Right lung (tissue), 5 donors: ENCODE measurements around the gene GRK3. TPM values are rescaled to one million over a fixed set of nuclear protein-coding genes. Genes with fewer than 3 reads are reported as not detected.
"Not testable (repeated sequence)": the region's sequence is repeated elsewhere in the genome, so short reads cannot be mapped to it uniquely, and the experiment has no call there.

Experiments
- DNase-seq, 2 donors: peaks; one replicate each; pipeline ENCODE4 v3.0.0-alpha.2; 2013
- polyA plus RNA-seq, 5 donors: library from polyadenylated mRNA; unstranded; fragments of 120-200 nt; gene quantifications; one replicate each; pipeline versions ENCODE4 v1.2.1 to v1.2.3, GENCODE V29; 2013; ENCODE audit warnings: inconsistent platforms in 1 of 5, low replicate concordance in 1 of 5; ENCODE audit not compliant: insufficient read length in 5 of 5, insufficient read depth in 1 of 5

The GRK3 gene
- polyA plus RNA-seq, 5 donors: 14.2 to 25.3 (median 20.4) TPM

GRCh38 chr22:25571969-25572707 is 7.7 kb downstream of the GRK3 start:
- not testable (repeated sequence) for DNase-seq

GRCh38 chr22:25572708-25573171 is 8.3 kb downstream of the GRK3 start:
- DNase-seq: no peak

- DNase-seq: no peak
These were observed 9.4 kb downstream of the GRK3 start for GRCh38 chr22:25573841-25574240.

GRCh38 chr22:25574736-25575135 is 10.3 kb downstream of the GRK3 start:
- no peak for DNase-seq

GRCh38 chr22:25575674-25576392 is 11.4 kb downstream of the GRK3 start:
- peak in 1 of 2 donors; percentile 35 for DNase-seq

GRCh38 chr22:25581452-25581851 is 17.0 kb downstream of the GRK3 start:
- DNase-seq: not testable (repeated sequence)

- no peak for DNase-seq
These were observed 18.5 kb downstream of the GRK3 start for GRCh38 chr22:25582946-25583345.

- DNase-seq: not testable (repeated sequence)
These were observed 20.5 kb downstream of the GRK3 start for GRCh38 chr22:25584993-25585392.

GRCh38 chr22:25589664-25590063 is 25.2 kb downstream of the GRK3 start:
- DNase-seq: not testable (repeated sequence)

GRCh38 chr22:25593323-25593722 is 28.8 kb downstream of the GRK3 start:
- not testable (repeated sequence) for DNase-seq

- DNase-seq: no peak
These were observed 34.1 kb downstream of the GRK3 start for GRCh38 chr22:25598609-25599008.

GRCh38 chr22:25602445-25602844 is 38.0 kb downstream of the GRK3 start:
- no peak for DNase-seq

- no peak for DNase-seq
These were observed 38.4 kb downstream of the GRK3 start for GRCh38 chr22:25602916-25603315.

- DNase-seq: not testable (repeated sequence)
These were observed 40.7 kb downstream of the GRK3 start for GRCh38 chr22:25605146-25605545.

- not testable (repeated sequence) for DNase-seq
These were observed 41.1 kb downstream of the GRK3 start for GRCh38 chr22:25605565-25605964.

- DNase-seq: not testable (repeated sequence)
These were observed 46.8 kb downstream of the GRK3 start for GRCh38 chr22:25611284-25611683.

GRCh38 chr22:25613131-25613530 is 48.7 kb downstream of the GRK3 start:
- DNase-seq: not testable (repeated sequence)

GRCh38 chr22:25613558-25613957 is 49.1 kb downstream of the GRK3 start:
- not testable (repeated sequence) for DNase-seq

- DNase-seq: not testable (repeated sequence)
These were observed 50.3 kb downstream of the GRK3 start for GRCh38 chr22:25614791-25615190.

- no peak for DNase-seq
These were observed 57.5 kb downstream of the GRK3 start for GRCh38 chr22:25621986-25622385.

- DNase-seq: no peak
These were observed 58.8 kb downstream of the GRK3 start for GRCh38 chr22:25623310-25623734.

GRCh38 chr22:25623851-25624250 is 59.4 kb downstream of the GRK3 start:
- DNase-seq: no peak

GRCh38 chr22:25624476-25624875 is 60.0 kb downstream of the GRK3 start:
- no peak for DNase-seq
